ENCODE data around the gene DLGAP5.

DNA sequence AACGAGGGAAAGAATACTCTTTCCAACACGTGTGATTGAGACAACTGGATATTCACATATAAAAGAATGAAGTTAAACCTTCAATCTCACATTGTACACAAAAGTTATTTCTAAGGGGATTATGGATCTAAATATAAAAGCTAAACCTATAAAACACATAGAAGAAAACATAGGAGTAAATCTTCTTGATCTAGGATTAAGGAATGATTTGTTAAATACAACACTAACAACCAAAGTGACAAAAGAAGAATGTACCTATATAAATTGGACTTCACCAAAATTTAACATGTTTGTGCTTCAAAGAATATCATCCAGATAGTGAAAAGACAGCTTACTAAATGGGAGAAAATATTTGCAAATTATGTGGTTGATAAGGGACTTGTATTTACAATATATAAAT lies 36.9 kb upstream of the DLGAP5 start:
- TF ChIP-seq EZH2phosphoT487 (IDR thresholded peaks at IDR 0.05; ENCODE audit: borderline replicate concordance): no peak
- TF ChIP-seq, protein P1, sequence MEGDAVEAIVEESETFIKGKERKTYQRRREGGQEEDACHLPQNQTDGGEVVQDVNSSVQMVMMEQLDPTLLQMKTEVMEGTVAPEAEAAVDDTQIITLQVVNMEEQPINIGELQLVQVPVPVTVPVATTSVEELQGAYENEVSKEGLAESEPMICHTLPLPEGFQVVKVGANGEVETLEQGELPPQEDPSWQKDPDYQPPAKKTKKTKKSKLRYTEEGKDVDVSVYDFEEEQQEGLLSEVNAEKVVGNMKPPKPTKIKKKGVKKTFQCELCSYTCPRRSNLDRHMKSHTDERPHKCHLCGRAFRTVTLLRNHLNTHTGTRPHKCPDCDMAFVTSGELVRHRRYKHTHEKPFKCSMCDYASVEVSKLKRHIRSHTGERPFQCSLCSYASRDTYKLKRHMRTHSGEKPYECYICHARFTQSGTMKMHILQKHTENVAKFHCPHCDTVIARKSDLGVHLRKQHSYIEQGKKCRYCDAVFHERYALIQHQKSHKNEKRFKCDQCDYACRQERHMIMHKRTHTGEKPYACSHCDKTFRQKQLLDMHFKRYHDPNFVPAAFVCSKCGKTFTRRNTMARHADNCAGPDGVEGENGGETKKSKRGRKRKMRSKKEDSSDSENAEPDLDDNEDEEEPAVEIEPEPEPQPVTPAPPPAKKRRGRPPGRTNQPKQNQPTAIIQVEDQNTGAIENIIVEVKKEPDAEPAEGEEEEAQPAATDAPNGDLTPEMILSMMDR (IDR thresholded peaks at IDR 0.05 in 2 of 3, conservative IDR thresholded peaks at IDR 0.05 in 1 of 3; ENCODE audit: borderline replicate concordance in 1 of 3, insufficient read depth in 1 of 3, low read depth in 2 of 3, low read length in 2 of 3): no peak
- no peak for TF ChIP-seq SIN3A (IDR thresholded peaks at IDR 0.05; ENCODE audit: low read depth)
- TF ChIP-seq POLR2A (IDR thresholded peaks at IDR 0.05; ENCODE audit: borderline replicate concordance, extremely low read depth, insufficient read depth, insufficient read length): no peak
- no peak for TF ChIP-seq POLR2AphosphoS5 (IDR thresholded peaks at IDR 0.05; ENCODE audit: low read depth, low read length)
- TF ChIP-seq, protein P2, sequence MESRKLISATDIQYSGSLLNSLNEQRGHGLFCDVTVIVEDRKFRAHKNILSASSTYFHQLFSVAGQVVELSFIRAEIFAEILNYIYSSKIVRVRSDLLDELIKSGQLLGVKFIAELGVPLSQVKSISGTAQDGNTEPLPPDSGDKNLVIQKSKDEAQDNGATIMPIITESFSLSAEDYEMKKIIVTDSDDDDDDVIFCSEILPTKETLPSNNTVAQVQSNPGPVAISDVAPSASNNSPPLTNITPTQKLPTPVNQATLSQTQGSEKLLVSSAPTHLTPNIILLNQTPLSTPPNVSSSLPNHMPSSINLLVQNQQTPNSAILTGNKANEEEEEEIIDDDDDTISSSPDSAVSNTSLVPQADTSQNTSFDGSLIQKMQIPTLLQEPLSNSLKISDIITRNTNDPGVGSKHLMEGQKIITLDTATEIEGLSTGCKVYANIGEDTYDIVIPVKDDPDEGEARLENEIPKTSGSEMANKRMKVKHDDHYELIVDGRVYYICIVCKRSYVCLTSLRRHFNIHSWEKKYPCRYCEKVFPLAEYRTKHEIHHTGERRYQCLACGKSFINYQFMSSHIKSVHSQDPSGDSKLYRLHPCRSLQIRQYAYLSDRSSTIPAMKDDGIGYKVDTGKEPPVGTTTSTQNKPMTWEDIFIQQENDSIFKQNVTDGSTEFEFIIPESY (IDR thresholded peaks at IDR 0.05; ENCODE audit: extremely low read depth, insufficient replicate concordance, low read length): no peak
